H1 (cell line): Measurements from ENCODE around the gene FGD4. TPM values are rescaled to one million over a fixed set of nuclear protein-coding genes. Genes with fewer than 3 reads are reported as not detected.

ENCODE experiments used
- CHD7 ChIP-seq: fragments of 300-600 bp; sonication (generic); IDR thresholded peaks from 2 replicates; pipeline ENCODE4 v1.7.1; 2012; ENCODE audit warnings: low read length, moderate library complexity, mild to moderate bottlenecking, inconsistent platforms; ENCODE audit not compliant: insufficient replicate concordance
- EZH2 ChIP-seq: fragments of 200-600 bp; sonication (generic); IDR thresholded peaks from 2 replicates; pipeline ENCODE4 v1.7.1; 2012; ENCODE audit warnings: low read depth, mild to moderate bottlenecking, moderate library complexity, low read length, inconsistent platforms; ENCODE audit not compliant: severe bottlenecking
- KDM4A ChIP-seq: IDR thresholded peaks from one replicate; pipeline ENCODE4 v1.7.1; 2012; ENCODE audit warnings: low read depth, mild to moderate bottlenecking, moderate library complexity, low read length, inconsistent platforms; ENCODE audit not compliant: severe bottlenecking
- POLR2AphosphoS5 ChIP-seq: IDR thresholded peaks from 2 replicates; pipeline ENCODE4 v1.6.1; 2011; ENCODE audit warnings: low read depth, low read length
- polyA plus RNA-seq, 7 experiments: library from polyadenylated mRNA; depleted of rRNA in 3 of 7; stranded (reverse) in 5 of 7; unstranded in 2 of 7; fragments of >200 nt in 5 of 7; fragments of 200-250 nt in 2 of 7; gene quantifications; 1 replicate in 5 of 7; 2 replicates in 1 of 7; 4 replicates in 1 of 7; pipeline versions ENCODE4 v1.2.1 to v1.2.3, GENCODE V29; 2011 to 2013; ENCODE audit warnings: missing spikeins in 2 of 7, mixed read lengths in 2 of 7
- total RNA-seq: library from RNA; stranded (reverse); fragmentation: NEBNext Ultra II Directional; extraction: Animal tissue kit (Norgen Biotek cat#: 25700); gene quantifications from 2 replicates; pipeline ENCODE4 v1.2.1, GENCODE V29; 2021

The FGD4 gene
- total and polyA plus RNA-seq, 2 of the 8 experiments (the other 6 are each of a cell fraction or from before 2014, with no cell fraction given), result 8.5 to 48.2 TPM

GRCh38 chr12:32503730-32504129, 104.4 kb downstream of the FGD4 start (continued):
- no peak for TF ChIP-seq CHD7
- no peak for TF ChIP-seq EZH2
- TF ChIP-seq KDM4A, result no peak
- no peak for TF ChIP-seq POLR2AphosphoS5
